HG02759 (cell line): Measurements from ENCODE around the gene SPATA25.
A peak's percentile ranks its signal among the peaks of the same experiment; 100 is the strongest.

Source experiments
- ATAC-seq: cut with Tn5 transposase; IDR thresholded peaks from one replicate; pipeline ENCODE4 v1.9.1; 2021; ENCODE audit warnings: mild to moderate bottlenecking, moderate library complexity; ENCODE audit not compliant: unreplicated experiment

The SPATA25 gene

DNA sequence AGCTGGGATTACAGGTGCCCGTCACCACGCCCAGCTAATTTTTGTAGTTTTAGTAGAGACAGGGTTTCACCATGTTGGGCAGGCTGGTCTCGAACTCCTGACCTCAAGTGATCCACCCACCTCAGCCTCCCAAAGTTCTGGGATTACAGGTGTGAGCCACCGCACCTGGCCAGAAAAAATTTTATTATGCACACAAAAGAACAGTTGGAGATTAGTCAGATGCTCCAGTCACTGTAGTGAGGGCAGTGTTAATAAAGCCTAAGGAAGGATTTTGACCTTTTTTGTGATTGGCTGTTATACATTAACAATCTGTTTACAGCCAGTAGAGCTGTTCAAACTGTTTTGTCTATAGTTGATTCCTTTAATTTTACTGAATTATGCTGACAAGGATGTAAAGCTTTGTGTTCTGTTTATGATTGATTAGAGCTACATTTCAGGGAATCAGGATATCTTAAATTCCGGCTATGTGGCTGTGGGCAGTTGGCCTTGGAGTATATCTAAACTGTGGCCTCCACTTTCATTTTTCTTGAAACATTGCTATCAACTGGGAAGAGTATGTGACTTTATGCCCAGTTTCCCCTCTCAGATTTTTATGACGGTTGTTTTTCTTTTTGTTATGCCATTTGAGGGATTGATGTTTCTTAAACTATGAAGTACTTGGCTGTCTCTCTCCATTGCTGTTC, 20.1 kb downstream of the SPATA25 start:
- ATAC-seq, result no peak

DNA sequence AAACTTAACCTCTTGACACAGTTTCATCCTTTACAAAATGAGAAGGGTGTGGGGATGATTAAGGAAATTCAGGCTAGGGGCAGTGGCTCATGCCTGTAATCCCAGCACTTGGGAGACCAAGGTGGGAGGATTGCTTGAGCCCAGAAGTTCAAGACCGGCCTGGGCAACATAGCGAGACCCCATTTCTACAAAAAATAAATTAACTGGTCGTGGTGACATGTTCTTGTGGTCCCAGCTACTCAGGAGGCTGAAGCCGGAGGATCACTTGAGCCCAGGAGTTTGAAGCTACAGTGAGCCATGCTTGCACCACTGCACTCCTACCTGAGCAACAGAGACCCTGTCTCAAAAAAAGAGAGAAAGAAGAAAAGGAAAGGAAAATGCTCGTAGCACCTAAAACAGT, 21.0 kb downstream of the SPATA25 start:
- ATAC-seq, result no peak

DNA sequence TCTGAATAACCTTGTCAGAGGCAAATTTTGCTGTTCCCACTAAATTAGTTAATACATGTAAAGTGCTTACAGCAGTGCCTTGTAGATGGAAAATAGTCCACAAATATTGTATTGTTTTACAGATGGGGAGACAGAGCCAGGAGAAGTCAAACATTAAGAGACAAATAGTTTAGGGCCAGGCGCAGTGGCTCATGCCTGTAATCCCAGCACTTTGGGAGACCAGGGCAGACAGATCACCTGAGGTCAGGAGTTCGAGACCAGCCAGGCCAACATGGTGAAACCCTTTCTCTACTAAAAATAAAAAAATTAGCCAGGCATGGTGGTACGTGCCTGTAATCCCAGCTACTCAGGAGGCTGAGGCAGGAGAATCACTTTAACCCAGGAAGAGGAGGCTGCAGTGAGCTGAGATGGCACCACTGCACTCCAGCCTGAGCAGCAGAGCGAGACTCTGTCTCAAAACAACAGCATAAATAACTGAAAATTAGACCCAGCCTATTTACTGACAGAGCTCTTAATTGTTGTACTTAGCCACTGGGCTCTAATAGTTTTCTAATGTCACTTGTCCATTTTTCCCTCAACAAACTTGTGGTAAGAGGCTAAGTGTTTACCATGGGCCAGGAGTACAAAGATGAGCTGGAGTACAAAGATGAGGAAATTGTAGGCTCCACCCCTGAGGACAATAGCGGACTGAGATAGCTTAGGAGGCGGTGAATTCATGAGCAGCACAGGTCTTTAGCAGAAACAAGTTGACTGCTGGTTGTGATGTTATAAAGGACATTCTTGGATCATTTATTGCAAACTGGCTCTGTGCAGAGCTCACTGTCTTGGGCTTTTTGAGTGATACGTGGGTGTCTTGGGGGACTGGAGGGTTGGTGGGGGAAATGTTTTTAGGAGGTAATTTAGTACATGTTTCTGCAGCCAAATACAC, 23.6 kb downstream of the SPATA25 start:
- no peak for ATAC-seq

DNA sequence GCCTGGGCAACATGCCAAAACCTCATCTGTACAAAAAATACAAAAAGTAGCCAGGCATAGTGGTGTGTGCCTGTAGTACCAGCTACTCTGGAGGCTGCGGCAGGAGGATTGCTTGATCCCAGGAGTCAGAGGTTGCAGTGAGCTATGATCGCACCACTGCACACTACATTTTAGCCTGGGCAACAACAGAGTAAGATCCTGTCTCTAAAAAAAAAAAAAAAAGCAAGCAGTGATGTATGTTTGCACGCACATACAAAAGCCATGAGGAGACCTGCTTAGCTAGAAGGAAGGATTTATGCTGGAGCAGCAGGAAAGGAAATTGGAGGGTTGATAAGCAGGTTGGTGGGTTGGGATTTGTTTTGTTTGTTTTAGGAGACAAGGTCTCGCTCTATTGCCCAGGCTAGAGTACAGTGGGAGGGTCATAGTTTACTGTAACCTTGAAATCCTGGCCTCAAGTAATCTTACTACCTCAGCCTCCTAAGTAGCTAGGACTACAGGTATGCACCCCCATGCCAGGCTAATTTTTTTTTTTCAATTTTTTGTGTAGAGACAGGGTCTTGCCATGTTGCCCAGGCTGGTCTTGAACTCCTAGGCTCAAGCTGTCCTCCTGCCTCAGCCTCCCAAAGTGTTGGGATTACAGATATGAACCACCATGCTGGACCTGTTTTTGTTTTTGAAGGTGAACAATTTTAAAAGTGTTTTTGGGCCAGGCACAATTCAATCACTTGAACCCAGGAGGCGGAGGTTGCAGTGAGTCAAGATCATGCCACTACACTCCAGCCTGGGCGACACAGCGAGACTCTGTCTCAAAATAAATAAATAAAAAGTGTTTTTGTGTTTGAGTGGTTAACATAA, 26.0 kb downstream of the SPATA25 start:
- ATAC-seq, result no peak

DNA sequence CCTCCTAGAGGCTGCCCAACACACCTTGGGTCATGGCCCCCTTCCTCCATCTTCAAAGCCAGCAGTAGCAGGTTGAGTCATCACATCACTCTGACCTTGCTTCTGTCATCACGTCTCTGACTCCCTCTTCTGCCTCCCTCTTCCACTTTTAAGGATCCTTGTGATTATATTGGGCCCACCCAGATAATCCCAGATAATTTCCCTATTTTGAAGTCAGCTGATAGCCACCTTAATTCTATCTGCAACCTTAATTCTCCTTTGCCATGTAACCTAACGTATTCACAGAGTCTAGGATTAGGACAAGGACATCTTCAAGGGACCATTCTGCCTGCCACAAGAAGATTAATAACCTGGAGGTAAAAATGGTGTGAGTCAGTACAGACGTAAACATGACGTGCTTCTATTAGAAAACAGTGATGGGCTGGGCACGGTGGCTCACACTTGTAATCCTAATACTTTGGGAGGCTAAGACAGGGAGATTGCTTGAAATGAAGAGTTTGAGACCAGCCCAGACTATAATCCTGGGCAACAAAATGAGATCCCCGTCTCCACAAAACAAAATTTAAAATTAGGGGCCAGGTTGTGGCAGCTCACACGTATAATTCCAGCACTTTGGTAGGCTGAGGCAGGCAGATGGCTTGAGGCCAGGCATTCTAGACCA, 26.7 kb downstream of the SPATA25 start:
- ATAC-seq, result no peak

DNA sequence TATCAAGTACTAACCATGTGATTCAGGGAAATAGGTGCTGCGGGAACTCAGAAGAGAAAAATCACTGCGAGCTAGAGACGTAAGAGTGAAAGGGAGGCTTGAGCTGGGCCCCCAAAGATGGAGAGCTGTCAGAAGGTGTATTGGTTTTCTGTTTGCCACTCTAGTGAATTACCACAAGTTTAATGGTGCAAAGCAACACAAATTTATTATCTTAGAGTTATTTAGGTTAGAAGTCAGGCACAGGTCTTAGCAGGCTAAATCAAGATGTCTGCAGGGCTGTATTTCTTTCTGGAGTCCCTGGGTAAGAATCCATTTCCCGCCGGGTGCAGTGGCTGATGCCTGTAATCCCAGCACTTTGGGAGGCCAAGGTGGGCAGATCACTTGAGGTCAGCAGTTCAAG, 27.5 kb downstream of the SPATA25 start:
- no peak for ATAC-seq

DNA sequence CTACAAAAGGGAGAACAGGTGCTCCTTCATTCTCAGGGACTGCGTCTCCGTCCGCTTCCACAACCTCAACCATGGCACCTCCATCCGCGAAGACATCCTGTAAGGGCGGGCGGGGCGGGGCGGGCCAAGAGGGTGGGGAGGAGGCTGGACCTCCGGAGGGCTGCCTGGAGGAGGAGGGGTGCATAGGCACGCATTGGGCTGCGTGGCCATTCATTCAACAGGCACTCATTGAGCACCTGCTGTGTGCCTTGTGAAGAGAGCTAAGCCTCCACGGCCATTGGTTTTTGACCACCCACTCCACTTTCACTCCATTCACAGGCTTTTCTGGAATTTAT, 29.6 kb downstream of the SPATA25 start:
- peak; percentile 14 for ATAC-seq

DNA sequence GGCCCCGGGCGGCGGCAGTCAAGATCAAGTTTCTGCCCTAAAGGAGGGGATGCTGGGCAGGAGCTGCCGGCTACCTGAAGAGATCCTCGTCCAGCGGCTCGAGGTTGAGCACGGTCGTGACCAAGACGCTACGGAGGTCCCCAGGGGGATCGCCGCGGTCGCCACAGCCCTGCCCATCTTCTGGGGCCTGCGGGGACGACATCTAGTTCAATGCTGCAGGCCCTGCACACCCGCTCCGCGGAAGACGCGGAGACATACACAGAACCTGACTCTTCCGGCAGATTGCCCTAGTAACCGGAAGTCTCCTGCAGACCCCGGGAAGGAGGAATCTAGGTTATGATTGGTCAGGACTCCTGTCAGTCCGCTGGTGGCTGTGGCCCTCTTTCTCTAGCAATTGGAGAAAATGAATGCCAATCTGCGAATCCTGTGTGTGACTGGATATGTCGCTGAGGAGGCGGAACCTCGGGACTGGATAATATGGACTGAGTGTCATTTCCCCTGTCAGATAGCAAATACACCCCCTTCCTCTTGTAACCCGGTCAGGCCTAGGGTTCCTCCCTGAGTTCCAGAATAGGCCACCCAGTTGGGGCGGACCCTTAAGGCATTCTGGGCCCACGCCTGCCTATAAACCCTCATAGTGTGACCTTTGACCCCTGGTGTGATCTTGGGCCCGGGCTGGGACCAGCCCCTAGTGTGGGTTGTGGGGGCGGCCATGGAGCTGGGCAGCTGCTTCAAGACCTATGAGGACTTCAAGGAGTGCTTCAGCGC, 30.1 kb downstream of the SPATA25 start, which contains the start of the genes ACOT8 and ZSWIM3:
Gene ACOT8, minus strand, starts transcription at position 279 of the 768 bp plus-strand sequence. Its CDS starts 77 bp downstream, at position 202.
Gene ZSWIM3, plus strand, starts transcription at position 501 of the 768 bp plus-strand sequence. Its CDS starts 212 bp downstream, at position 713.
- ATAC-seq, result peak; percentile 91

DNA sequence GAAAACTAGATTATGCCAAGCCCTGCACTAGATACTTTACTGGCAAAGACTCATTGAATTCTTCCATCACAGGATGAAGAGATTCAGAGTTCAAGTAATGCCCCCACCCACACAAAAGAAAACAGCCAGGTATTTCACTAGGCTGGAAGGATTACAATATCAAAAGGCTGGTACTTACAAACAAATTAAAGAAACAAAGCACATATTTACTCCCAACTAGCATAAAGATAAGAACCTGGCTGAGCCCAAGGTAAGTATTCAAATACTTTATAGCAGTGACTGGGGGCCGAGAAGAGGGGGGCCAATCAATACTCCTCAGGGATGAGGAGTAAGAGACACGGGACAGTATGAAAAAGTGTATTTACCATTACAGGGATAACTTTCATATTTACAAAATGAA, 33.9 kb downstream of the SPATA25 start:
- ATAC-seq, result no peak

DNA sequence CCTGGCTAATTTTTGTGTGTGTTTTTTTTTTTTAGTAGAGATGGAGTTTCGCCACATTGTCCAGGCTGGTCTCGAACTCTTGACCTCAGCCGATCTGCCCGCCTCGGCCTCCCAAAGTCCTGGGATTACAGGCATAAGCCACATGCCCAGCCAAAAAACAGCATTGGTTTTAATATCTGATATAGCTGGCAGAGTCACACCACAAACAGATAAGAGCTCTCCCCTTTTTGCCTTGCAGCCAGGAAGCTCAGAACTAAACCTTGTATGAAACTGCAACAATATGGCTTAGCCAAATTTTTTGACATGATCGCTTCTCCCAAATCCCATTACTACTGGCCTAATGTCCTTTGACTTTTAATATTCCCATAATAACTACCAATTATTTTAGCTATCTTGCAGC, 35.1 kb downstream of the SPATA25 start:
- ATAC-seq, result no peak

DNA sequence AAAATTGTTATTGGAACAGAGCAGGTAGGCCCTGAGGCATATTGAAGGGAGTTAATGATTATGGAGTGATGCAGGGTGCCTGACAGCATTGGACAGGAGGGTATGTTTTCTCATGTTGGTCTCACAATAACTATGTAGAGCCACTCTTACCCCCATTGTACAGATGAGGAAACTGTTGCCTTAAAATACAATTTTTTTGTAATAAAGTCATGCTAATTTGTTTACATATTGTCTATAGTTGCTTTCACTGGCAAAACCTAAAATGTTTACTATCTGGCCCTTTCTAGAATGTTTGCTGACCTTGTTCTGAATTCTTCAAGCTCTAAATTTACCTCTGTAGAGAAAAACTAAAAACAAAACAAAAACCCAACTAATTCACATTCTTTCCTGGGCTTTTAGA, 35.9 kb downstream of the SPATA25 start:
- ATAC-seq, result no peak

DNA sequence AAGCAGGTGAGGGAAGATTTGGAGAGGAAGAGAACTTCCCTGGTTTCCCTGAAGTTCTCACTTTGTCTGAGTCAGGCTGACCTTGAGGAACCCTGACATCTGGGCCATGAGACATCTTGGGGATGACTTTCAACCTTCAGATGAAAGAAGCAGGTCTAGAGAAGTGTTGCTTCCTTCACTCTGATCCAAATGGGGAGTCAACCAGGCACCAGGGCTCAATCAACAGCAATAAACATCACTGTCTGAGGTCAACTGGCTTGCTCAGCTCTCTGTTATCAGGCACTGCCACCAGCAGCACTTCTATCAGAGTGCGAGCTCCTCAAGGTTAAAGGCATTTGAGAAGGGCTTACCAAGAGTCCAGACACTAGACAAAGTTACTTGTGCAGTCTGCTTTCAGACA, 36.5 kb downstream of the SPATA25 start:
- no peak for ATAC-seq

DNA sequence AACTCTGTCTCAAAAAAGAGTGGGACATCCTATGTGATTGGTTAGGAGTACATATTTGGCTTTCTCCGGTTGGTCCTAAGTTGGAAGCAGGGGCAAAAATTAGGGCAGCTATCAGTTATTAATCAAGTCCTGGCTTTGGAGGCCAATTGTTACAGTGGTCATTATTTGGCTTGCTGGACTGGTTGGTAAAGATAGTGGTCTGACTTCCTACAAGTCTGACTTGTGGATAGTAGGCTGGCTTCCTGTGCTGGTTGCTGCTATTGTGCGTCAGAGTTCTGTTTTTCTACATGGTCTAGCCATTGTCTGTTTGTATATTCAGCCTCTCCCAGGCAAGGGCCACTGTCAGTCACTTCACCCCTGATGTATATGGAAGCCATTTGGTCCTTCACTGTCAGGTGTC, 37.2 kb downstream of the SPATA25 start:
- ATAC-seq, result no peak

DNA sequence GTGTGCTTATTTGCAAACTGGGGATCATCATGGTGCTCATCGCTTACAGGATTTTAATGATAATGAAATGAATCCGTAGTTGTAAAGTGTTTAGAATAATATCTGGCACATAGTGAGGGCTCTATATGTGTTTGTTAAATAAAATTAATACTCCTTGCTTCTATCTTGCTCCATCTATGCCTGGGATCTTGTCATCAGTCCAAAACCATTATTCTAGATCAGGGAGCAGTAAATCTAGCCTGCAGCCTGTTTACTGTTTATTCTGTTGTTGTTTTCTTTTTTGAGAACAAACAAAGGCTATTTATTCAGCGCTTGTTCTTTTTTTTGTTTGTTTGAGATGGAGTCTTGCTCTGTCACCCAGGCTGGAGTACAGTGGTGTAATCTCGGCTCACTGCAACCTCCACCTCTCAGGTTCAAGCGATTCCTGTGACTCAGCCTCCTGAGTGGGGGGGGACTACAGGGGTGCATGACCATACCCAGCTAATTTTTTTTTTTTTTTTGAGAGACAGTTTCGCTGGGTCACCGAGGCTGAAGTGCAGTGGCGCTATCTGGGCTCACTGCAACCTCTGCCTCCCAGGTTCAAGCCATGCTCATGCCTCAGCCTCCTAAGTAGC, 38.3 kb downstream of the SPATA25 start:
- no peak for ATAC-seq

DNA sequence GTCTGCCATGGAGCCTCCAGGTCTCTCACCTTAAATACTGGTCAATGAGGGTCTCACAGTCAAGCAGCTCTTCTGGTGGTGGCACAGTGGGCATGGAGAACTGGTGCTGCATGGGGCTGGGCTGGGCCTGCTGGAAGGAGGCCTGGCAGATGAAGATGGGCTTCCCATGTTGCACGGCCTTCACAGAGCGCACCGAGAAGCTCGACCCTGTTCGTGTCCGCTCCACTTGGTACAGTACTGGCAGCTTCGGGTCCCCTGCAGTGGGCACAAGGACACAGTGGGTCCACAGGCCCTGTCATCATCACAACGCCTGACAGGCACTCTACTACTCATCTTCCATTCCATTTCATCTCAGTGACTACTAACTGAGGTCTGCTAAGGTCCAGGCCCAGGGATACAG, 39.0 kb downstream of the SPATA25 start:
- no peak for ATAC-seq

DNA sequence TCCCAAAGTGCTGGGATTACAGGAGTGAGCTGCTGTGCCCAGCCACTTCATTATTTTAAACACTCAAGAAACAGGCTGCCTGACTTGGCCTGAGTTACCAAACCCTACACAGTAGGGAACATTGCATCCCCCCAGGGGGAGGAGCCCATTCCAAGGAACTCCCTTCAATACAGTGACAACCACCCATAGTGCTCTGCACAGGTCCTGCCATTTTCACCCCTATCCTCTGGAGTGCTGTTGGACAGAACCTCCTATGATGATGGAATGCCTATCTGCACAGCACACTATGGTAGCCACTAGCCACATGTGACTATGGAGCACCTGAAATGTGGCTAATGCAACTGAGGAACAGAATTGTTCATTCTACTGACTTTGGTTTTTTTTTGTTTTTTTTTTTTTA, 42.0 kb downstream of the SPATA25 start:
- ATAC-seq, result no peak

DNA sequence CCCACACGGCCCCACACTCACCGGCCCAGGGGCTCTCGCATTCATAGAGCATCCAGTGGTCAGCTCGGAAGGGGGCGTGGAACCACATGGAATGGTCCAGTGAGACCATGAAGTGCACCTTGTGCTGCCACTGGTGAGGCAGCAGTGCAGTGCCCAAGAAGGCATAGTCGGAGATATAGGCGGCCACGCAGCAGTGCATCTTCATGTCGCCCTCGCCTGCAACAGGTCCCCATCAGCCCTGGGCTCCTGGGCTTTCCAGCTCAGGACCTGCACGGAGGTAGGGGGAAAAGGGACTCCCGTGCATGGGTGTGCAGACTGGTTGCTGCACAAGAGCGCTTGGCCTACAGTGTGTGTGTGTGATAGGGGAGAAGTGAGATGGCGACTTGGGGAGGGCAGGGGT, 43.9 kb downstream of the SPATA25 start:
- ATAC-seq, result no peak

DNA sequence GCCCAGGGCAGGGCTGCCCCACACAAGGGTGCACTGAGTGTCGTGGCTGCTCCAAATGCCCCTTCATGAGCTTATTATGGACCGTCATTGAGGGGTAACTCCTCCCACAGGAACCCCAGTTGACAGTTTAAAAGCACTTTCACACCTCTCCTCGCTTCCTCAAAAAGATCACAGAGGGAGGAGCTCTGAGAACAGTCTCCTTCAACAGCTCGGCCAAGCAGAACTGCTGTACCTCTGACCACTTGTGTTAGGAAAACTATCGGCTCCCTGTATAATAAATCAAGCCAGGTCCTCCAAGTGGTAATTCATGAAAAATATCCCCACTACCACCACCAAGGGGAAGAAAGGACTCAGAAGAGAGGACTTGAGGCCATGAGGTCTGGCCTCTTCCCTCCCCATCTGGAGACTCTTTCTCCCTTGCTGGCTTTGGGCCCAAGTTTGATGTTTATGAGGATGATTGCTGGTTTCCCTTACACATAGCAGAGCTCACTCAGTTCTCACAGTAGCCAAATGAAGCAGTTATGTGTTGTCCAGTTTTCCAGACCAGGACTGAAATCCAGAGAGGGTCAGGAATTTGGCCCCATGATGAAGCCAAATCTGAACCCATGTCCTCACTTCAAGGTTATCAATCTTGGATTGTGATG, 45.1 kb downstream of the SPATA25 start:
- ATAC-seq, result no peak
